Activated CD4-positive, alpha-beta T cell treated with anti-CD3 and anti-CD28 coated beads for 48 hours (primary cell): Measurements from ENCODE around the gene SFXN5.

Experiments used
- DNase-seq: peaks from one replicate; pipeline ENCODE4 v3.0.0-alpha.2; 2020

SFXN5 gene

GRCh38 chr2:73018188-73018825, 53.2 kb downstream of the SFXN5 start:
- DNase-seq: no peak

GRCh38 chr2:73013936-73014335, 57.6 kb downstream of the SFXN5 start:
- DNase-seq: no peak

- no peak for DNase-seq
Measured at GRCh38 chr2:73009177-73009839, 62.2 kb downstream of the SFXN5 start.

GRCh38 chr2:73008766-73009135, 62.8 kb downstream of the SFXN5 start:
- no peak for DNase-seq

GRCh38 chr2:73007991-73008765, 63.3 kb downstream of the SFXN5 start:
- no peak for DNase-seq

- no peak for DNase-seq
Measured at GRCh38 chr2:73006969-73007710, 64.4 kb downstream of the SFXN5 start.

- DNase-seq: no peak
Measured at GRCh38 chr2:73004889-73005596, 66.5 kb downstream of the SFXN5 start.

GRCh38 chr2:73004466-73004865, 67.0 kb downstream of the SFXN5 start:
- DNase-seq: no peak

- no peak for DNase-seq
Measured at GRCh38 chr2:73003027-73003426, 68.5 kb downstream of the SFXN5 start.

GRCh38 chr2:73000808-73001570, 70.5 kb downstream of the SFXN5 start:
- DNase-seq: no peak

- peak; percentile 24 for DNase-seq
Measured at GRCh38 chr2:72999729-73000725, 71.5 kb downstream of the SFXN5 start.

- DNase-seq: no peak
Measured at GRCh38 chr2:72998724-72999123, 72.8 kb downstream of the SFXN5 start.

GRCh38 chr2:72998234-72998651, 73.3 kb downstream of the SFXN5 start:
- DNase-seq: no peak

- no peak for DNase-seq
Measured at GRCh38 chr2:72996117-72996502, 75.4 kb downstream of the SFXN5 start.

GRCh38 chr2:72995430-72996116, 75.9 kb downstream of the SFXN5 start:
- DNase-seq: no peak

- no peak for DNase-seq
Measured at GRCh38 chr2:72994991-72995380, 76.5 kb downstream of the SFXN5 start.

- DNase-seq: no peak
Measured at GRCh38 chr2:72994282-72994990, 77.1 kb downstream of the SFXN5 start.

GRCh38 chr2:72993933-72994280, 77.6 kb downstream of the SFXN5 start:
- no peak for DNase-seq

GRCh38 chr2:72993147-72993932, 78.2 kb downstream of the SFXN5 start:
- DNase-seq: peak; percentile 36
